Coronary artery (tissue), 2 donors: ENCODE results near the gene FADS6.

Experiments
- DNase-seq: peaks from one replicate; pipeline ENCODE4 v3.0.0-alpha.2; 2017; ENCODE audit warnings: low spot score
- H3K27ac ChIP-seq, 2 donors: fragments of 200-600 bp; sonication (generic); one replicate each; pipeline ENCODE4 v1.5.1; 2016 to 2019
- H3K4me3 ChIP-seq: fragments of 200-600 bp; sonication (generic); 2 replicates; pipeline ENCODE4 v1.5.1; 2016; ENCODE audit warnings: mild to moderate bottlenecking, moderate library complexity
- CTCF ChIP-seq: fragments of 200-600 bp; sonication (generic); IDR thresholded peaks from one replicate; pipeline ENCODE4 v1.5.1; 2019; ENCODE audit warnings: antibody characterized with exemption

The FADS6 gene

DNA sequence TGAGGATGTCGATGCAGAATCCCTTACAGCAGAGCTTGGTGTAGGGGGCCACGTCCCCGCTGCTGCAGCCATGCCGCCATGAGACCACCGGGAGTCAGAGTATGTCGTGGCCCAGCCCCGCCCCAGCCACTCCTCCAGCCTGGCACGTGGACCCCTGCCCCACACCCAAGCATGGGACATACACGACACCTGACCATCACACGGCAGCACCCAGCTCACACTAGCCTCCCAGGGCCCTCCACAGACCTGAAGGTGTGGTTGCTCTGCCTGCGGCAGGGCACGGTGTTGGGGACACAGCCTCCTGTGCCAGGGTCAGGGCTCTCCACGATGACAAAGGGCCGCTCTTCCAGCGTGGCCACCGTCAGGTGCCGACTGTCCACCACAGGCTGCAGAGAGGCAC lies 43.1 kb downstream of the FADS6 start:
- no peak for TF ChIP-seq CTCF
- no peak overlapping the region for H3K4me3 ChIP-seq
- DNase-seq, result no peak
- H3K27ac ChIP-seq, result no peak overlapping the region

DNA sequence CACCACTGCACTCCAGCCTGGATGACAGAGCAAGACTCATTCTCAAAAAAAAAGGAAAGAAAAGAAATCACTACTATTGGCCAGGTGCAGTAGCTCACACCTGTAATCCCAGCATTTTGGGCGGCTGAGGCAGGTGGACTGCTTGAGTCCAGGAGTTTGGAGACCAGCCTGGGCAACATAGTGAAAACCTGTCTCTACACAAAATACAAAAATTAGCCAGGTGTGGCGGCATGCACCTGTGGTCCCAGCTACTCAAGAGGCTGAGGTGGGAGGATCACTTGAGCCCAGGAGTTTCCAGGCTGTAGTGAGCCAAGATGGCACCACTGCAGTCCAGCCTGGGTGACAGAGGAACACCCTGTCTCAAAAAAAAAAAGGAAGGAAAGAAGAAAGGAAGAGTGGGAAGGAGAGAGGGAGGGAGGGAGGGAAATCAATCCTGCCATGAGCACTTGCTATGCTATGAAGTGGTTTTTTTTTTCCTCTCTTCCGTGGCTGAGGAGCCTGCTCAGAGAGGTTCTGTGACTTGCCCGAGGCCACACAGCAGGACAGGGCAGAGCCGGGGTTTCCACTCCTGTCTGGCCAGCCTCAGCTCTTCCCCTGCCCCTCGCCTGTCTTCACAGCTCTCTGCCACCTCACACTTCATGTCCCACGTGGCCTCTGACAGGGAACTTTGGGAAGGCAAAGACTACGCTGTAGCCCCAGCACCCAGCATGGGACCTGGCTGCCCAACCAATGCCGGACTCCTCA lies 44.6 kb downstream of the FADS6 start:
- no peak for DNase-seq
- no peak overlapping the region for H3K4me3 ChIP-seq
- H3K27ac ChIP-seq, result no peak overlapping the region
- no peak for TF ChIP-seq CTCF

DNA sequence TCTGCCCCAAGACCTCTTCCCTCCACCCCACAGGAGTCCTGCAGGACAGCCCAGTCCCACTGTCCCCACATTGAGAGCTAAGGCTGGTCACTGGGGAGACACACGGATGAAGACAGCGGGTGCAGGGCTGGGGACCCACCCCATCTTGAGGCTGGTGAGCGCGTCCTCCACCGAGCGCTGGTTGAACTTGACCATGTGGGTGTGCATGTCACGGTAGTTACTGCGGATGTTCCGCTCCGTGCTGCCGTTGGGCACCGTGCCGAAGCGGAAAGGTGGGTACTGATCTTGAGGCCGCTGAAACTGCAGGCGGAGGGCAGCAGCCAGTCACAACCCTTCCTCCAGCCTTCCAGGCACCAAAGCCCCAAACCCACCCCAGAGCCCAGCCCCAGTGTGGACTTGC lies 46.8 kb downstream of the FADS6 start:
- no peak for DNase-seq
- Histone ChIP-seq H3K27ac (no peak overlapping the region), H3K4me3 (no peak overlapping the region)
- TF ChIP-seq CTCF, result no peak

GRCh38 chr17:74843352-74843627 lies 50.1 kb downstream of the FADS6 start:
- peak overlapping the region; percentile 68 for H3K4me3 ChIP-seq
- no peak for DNase-seq
- H3K27ac ChIP-seq, result no peak overlapping the region
- TF ChIP-seq CTCF, result no peak

- H3K27ac ChIP-seq, result peak overlapping the region in 1 of 2 donors; percentile 70
- DNase-seq, result no peak
- H3K4me3 ChIP-seq, result peak overlapping the region; percentile 68
- TF ChIP-seq CTCF, result peak; percentile 37
Measured at GRCh38 chr17:74842599-74843351, 50.7 kb downstream of the FADS6 start.

DNA sequence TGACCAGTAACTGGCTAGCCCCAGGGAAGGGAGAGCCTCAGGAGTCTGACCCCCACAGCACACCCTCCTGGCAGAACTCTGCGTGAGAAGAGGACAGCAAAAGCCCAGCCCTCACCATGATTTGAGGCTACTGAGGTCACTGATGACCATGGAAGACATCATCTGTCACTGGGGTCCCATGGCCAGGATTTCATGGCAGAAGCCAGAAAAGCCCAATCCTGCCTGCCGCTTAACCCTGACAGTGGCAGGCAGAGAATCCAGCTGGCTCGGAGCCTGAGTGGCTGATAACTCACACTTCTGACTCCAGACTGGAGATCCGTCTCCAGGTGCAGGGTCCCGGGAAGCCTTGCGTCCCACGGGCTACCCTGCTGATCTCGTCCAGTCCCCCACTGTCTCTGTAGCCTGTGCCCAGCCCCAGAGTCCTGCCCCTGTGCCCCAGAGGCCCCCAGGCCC lies 51.3 kb downstream of the FADS6 start:
- peak overlapping the region; percentile 68 for H3K4me3 ChIP-seq
- peak overlapping the region in 1 of 2 donors; percentile 70 for H3K27ac ChIP-seq
- no peak for TF ChIP-seq CTCF
- DNase-seq, result no peak
